Measurements from ENCODE around the gene ARHGEF28. TPM values are rescaled to one million over a fixed set of nuclear protein-coding genes. Genes with fewer than 3 reads are reported as not detected.

ARHGEF28 gene
- total and polyA plus RNA-seq, 2 donors (not counting 1 experiment from before 2014, with no cell fraction given) = not detected

- H3K4me1 Mint-ChIP-seq = no peaks in the 10 kb centered on the region
- no peaks in the 10 kb centered on the region for H3K9me3 ChIP-seq (ENCODE audit: control extremely low read depth in 1 of 3, control insufficient read depth in 2 of 3, insufficient read depth in 1 of 3, low read length in 2 of 3)
These were observed 113.7 kb downstream of the ARHGEF28 start for GRCh38 chr5:73739650-73740049.

GRCh38 chr5:73740274-73740790, 114.3 kb downstream of the ARHGEF28 start:
- CTCF ChIA-PET = no interaction called here
- H3K79me2 ChIP-seq (ENCODE audit: control insufficient read depth, insufficient read depth, low read length) = no peaks in the 10 kb centered on the region
- no peaks in the 10 kb centered on the region for H3K9me3 Mint-ChIP-seq (ENCODE audit: insufficient read depth)
- H3K27ac Mint-ChIP-seq = no peak overlapping the region
- H4K20me1 ChIP-seq (ENCODE audit: control insufficient read depth, insufficient read depth, low read length, poor library complexity, severe bottlenecking) = no peaks in the 10 kb centered on the region
- H2AFZ ChIP-seq (ENCODE audit: insufficient read depth, low read depth, low read length, poor library complexity, severe bottlenecking) = no peak overlapping the region
- no peaks in the 10 kb centered on the region for H3K4me1 Mint-ChIP-seq
- intact Hi-C loops (cut with micrococcal nuclease) = no loop called here
- H3K27me3 ChIP-seq (replicated peaks in 1 of 4; ENCODE audit: control extremely low read depth in 1 of 4, control insufficient read depth in 3 of 4, insufficient read depth in 4 of 4, low read length in 3 of 4) = no peaks in the 10 kb centered on the region
- H3K4me1 ChIP-seq (ENCODE audit: control insufficient read depth in 2 of 2, insufficient read depth in 2 of 2, low read length in 2 of 2) = no peaks in the 10 kb centered on the region
- no peak overlapping the region for H3K4me3 Mint-ChIP-seq
- no peak overlapping the region for H3K4me2 ChIP-seq (replicated peaks; ENCODE audit: low read depth, low read length, poor library complexity, severe bottlenecking)
- H3K9me3 ChIP-seq (ENCODE audit: control extremely low read depth in 1 of 3, control insufficient read depth in 2 of 3, insufficient read depth in 1 of 3, low read length in 2 of 3) = no peaks in the 10 kb centered on the region
- no peak for TF ChIP-seq CTCF (IDR thresholded peaks at IDR 0.05)
- no peak for TF ChIP-seq EZH2 (IDR thresholded peaks at IDR 0.05; ENCODE audit: borderline replicate concordance, insufficient read depth, low read depth, low read length, poor library complexity, severe bottlenecking)
- no peak overlapping the region for H3K4me3 ChIP-seq (ENCODE audit: control extremely low read depth in 1 of 5, extremely low read depth in 1 of 5, insufficient read depth in 1 of 5, low read depth in 2 of 5, low read length in 4 of 5)
- WGBS (ENCODE audit: insufficient coverage) = 93% methylated on average over 3 of the region's 4 CpGs
- ATAC-seq (ENCODE audit: low read depth) = no peak
- no peak overlapping the region for H3K27ac ChIP-seq (ENCODE audit: low read length in 2 of 2)
- H3K9ac ChIP-seq (ENCODE audit: low read length) = no peak overlapping the region
- DNase-seq = no peak
- POLR2A ChIA-PET = no interaction called here
- H3K36me3 ChIP-seq (replicated peaks in 1 of 2; ENCODE audit: control extremely low read depth in 1 of 2, control insufficient read depth in 1 of 2, extremely low read depth in 1 of 2, insufficient read depth in 2 of 2, low read length in 1 of 2) = no peaks in the 10 kb centered on the region
- peaks cover 20% of the 10 kb centered on the region for H3K27me3 Mint-ChIP-seq

More at GRCh38 chr5:73739650-73740049, 113.7 kb downstream of the ARHGEF28 start:
- ChIA-PET POLR2A (no interaction called here), CTCF (no interaction called here)
- Mint-ChIP-seq H3K27ac (no peak overlapping the region), H3K4me3 (no peak overlapping the region), H3K27me3 (peaks cover 20% of the 10 kb centered on the region), H3K9me3 (ENCODE audit: insufficient read depth) (no peaks in the 10 kb centered on the region)
- H3K36me3 ChIP-seq (replicated peaks in 1 of 2; ENCODE audit: control extremely low read depth in 1 of 2, control insufficient read depth in 1 of 2, extremely low read depth in 1 of 2, insufficient read depth in 2 of 2, low read length in 1 of 2) = no peaks in the 10 kb centered on the region
- TF ChIP-seq EZH2 (IDR thresholded peaks at IDR 0.05; ENCODE audit: borderline replicate concordance, insufficient read depth, low read depth, low read length, poor library complexity, severe bottlenecking) = no peak
- no peak for TF ChIP-seq CTCF (IDR thresholded peaks at IDR 0.05)
- no peak overlapping the region for H3K27ac ChIP-seq (ENCODE audit: low read length in 2 of 2)
- H3K4me2 ChIP-seq (replicated peaks; ENCODE audit: low read depth, low read length, poor library complexity, severe bottlenecking) = no peak overlapping the region
- H2AFZ ChIP-seq (ENCODE audit: insufficient read depth, low read depth, low read length, poor library complexity, severe bottlenecking) = no peak overlapping the region
- H3K79me2 ChIP-seq (ENCODE audit: control insufficient read depth, insufficient read depth, low read length) = no peaks in the 10 kb centered on the region
- no peak overlapping the region for H3K9ac ChIP-seq (ENCODE audit: low read length)
- H4K20me1 ChIP-seq (ENCODE audit: control insufficient read depth, insufficient read depth, low read length, poor library complexity, severe bottlenecking) = no peaks in the 10 kb centered on the region
- DNase-seq (no peak), ATAC-seq (ENCODE audit: low read depth) (no peak)
- no peaks in the 10 kb centered on the region for H3K4me1 ChIP-seq (ENCODE audit: control insufficient read depth in 2 of 2, insufficient read depth in 2 of 2, low read length in 2 of 2)
- H3K4me3 ChIP-seq (ENCODE audit: control extremely low read depth in 1 of 5, extremely low read depth in 1 of 5, insufficient read depth in 1 of 5, low read depth in 2 of 5, low read length in 4 of 5) = no peak overlapping the region
- WGBS (ENCODE audit: insufficient coverage) = 100% methylated on average over 1 of the region's 1 CpG
- H3K27me3 ChIP-seq (replicated peaks in 1 of 4; ENCODE audit: control extremely low read depth in 1 of 4, control insufficient read depth in 3 of 4, insufficient read depth in 4 of 4, low read length in 3 of 4) = no peaks in the 10 kb centered on the region
- intact Hi-C loops (cut with micrococcal nuclease) = no loop called here

All from B cell (primary cell).